ENCODE results near the gene KCNK18.
"Not testable (repeated sequence)": the region's sequence is repeated elsewhere in the genome, so short reads cannot be mapped to it uniquely, and the experiment has no call there.

The KCNK18 gene

GRCh38 chr10:117222976-117223692 lies 25.8 kb downstream of the KCNK18 start:
- no peak for DNase-seq

- DNase-seq, result no peak
These were observed 26.6 kb downstream of the KCNK18 start for GRCh38 chr10:117223693-117224430.

GRCh38 chr10:117224881-117225280 lies 27.6 kb downstream of the KCNK18 start:
- DNase-seq, result no peak

GRCh38 chr10:117226813-117227451 lies 29.6 kb downstream of the KCNK18 start:
- DNase-seq, result peak; percentile 68

GRCh38 chr10:117228210-117228609 lies 30.9 kb downstream of the KCNK18 start:
- DNase-seq, result no peak

GRCh38 chr10:117230107-117230506 lies 32.8 kb downstream of the KCNK18 start:
- not testable (repeated sequence) for DNase-seq

- peak; percentile 86 for DNase-seq
These were observed 40.2 kb downstream of the KCNK18 start for GRCh38 chr10:117237401-117237991.

GRCh38 chr10:117239051-117239450 lies 41.8 kb downstream of the KCNK18 start:
- DNase-seq, result no peak

GRCh38 chr10:117239721-117240620 lies 42.7 kb downstream of the KCNK18 start:
- no peak for DNase-seq

GRCh38 chr10:117240621-117241529 lies 43.6 kb downstream of the KCNK18 start, which contains the start of gene SLC18A2:
TSS of gene SLC18A2 (plus strand) at chr10:117241114. CDS start at chr10:117241694, 580 bp downstream.
- DNase-seq, result no peak

- no peak for DNase-seq
These were observed 44.5 kb downstream of the KCNK18 start for GRCh38 chr10:117241541-117242462.

- DNase-seq, result no peak
These were observed 45.2 kb downstream of the KCNK18 start for GRCh38 chr10:117242463-117242832.

GRCh38 chr10:117246997-117247671 lies 49.8 kb downstream of the KCNK18 start:
- DNase-seq, result no peak

- DNase-seq, result no peak
These were observed 51.6 kb downstream of the KCNK18 start for GRCh38 chr10:117248750-117249465.

GRCh38 chr10:117249493-117250093 lies 52.3 kb downstream of the KCNK18 start:
- DNase-seq, result no peak

GRCh38 chr10:117250411-117250810 lies 53.1 kb downstream of the KCNK18 start:
- no peak for DNase-seq

- no peak for DNase-seq
These were observed 56.6 kb downstream of the KCNK18 start for GRCh38 chr10:117253908-117254307.

- DNase-seq, result no peak
These were observed 57.0 kb downstream of the KCNK18 start for GRCh38 chr10:117254338-117254737.

All from inflammatory macrophage treated with lipopolysaccharide for 4 hours (primary cell).